DOHH2 (cell line): Measurements from ENCODE around the gene PANK2.

Experiments used
- CTCF ChIP-seq: fragments of 200-600 bp; sonication (generic); IDR thresholded peaks from one replicate; pipeline ENCODE4 v1.5.1; 2014; ENCODE audit warnings: antibody characterized with exemption, mild to moderate bottlenecking, low read depth, low read length; ENCODE audit not compliant: poor library complexity, severe bottlenecking
- EZH2phosphoT487 ChIP-seq: fragments of 200-600 bp; sonication (generic); IDR thresholded peaks from 2 replicates; pipeline ENCODE4 v1.6.1; 2017; ENCODE audit warnings: borderline replicate concordance, mild to moderate bottlenecking, antibody characterized with exemption, low read length, moderate library complexity, mixed read lengths

- TF ChIP-seq EZH2phosphoT487 (no peak), CTCF (no peak)
These were observed 1.2 kb downstream of the PANK2 start for GRCh38 chr20:3890398-3890751.
